GM21576 (cell line): Measurements from ENCODE around the gene SULT1A1.
"Not testable (repeated sequence)": the region's sequence is repeated elsewhere in the genome, so short reads cannot be mapped to it uniquely, and the experiment has no call there.

Experiments used
- ATAC-seq: cut with Tn5 transposase; IDR thresholded peaks from one replicate; pipeline ENCODE4 v1.9.1; 2021; ENCODE audit warnings: mild to moderate bottlenecking, moderate library complexity; ENCODE audit not compliant: unreplicated experiment

Gene SULT1A1

DNA sequence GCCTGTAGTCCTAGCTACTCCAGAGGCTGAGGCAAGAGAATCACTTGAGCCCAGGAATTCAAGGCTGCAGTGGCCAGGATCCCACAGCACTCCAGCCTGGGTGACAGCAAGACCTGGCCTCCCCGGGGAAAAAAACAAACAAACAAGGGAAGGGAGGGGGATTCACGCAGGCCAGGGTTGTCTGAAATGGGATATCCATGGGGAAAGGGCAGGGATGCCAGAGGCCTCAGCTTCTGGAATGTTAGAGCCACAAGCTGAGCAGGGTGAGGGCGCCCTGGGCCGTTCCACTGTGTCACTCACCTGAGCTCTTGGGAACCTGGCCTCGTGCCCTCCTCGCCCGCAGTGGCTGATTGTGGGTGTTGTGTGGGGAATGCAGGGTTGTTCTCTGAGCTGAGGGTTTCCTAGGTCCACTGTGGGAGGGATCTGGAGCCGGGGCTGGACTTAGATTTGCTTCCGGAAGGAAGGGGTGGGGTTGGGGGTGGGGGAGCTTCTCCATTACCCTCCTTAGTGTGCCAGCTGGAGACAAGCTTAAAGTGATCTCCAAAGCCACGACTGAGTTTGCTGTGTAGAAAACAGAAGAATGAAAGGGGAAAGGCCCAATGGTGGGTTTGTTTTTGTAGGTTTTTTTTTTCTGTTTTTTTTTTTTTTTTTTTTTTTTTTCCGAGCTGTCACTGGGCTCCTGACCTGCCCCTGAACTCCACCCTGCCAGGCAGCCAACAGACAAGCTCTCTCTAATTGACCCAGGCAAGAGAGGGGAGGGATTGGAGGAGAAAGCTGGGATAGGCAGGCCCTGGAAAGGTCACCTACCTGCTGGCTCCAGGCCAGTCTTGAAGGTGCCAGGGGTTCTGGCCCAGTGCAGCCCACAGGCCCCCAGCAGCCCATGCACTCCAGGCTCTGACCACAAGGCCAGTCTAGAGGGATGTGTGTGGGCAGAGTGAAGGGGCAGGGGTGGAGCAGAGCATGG is at the start of gene SULT1A1:
TSS of gene SULT1A1 (minus strand) at position 414 of the 964 bp plus-strand sequence. CDS start 1,189 bp downstream, outside the sequence.
- ATAC-seq, result no peak

DNA sequence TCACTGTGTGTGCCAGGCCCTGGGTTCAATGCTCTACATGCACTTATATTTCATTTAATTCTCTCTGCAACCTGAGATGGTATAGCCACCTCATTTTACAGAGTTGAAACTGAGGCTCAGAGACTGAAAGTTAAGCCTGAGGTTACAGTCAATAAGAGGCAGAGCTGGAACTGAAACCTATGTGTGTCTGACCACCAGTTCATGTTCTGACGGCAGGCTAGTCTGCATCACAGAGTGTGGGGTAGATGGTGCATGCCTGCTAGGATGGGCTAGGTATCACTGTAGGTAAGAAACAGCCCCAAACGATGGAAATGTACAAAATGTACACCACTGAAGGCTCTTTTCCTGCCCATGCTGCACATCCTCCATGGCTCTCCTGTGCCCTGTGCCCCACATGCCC is 30.1 kb upstream of the SULT1A1 start:
- ATAC-seq, result not testable (repeated sequence)

DNA sequence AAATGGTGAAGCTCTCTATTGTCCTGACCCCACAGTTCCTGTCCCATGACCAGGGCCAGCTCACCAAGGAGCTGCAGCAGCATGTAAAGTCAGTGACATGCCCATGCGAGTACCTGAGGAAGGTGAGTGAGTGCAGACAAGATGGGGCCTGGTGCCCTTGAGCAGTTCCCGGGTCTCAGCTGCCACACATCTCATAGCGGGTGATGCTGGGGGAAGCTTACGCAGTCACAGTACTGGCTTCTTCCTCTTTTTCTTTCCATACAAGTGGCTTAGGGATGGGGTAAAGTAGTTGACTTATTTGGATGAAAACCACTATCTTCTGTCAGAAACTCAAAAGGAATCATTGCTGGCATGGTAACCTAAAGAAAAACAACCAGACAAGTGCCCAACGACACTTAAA is 28.5 kb upstream of the SULT1A1 start:
- not testable (repeated sequence) for ATAC-seq

DNA sequence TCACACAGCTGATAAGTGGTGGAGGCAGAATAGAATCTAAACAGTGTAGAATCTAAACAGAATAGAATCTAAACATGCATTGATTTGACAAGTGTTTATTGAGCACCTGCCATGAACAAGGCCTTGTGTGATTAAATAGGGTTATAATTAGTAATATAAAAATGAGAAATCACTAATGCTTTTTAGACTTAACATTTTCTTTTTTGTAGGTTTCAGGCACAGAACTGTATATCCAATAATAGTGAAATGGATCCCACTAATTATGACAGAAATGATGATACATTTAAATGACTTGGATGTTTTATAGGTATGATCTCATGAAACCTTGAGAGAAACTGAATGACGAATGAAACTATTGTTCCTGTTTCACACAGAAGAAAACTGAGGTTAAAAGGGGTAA is 27.9 kb upstream of the SULT1A1 start, which contains the start of gene NPIPB8:
TSS of gene NPIPB8 (plus strand) at position 301 of the 400 bp plus-strand sequence. CDS start 296 bp downstream, outside the sequence.
- ATAC-seq, result not testable (repeated sequence)

DNA sequence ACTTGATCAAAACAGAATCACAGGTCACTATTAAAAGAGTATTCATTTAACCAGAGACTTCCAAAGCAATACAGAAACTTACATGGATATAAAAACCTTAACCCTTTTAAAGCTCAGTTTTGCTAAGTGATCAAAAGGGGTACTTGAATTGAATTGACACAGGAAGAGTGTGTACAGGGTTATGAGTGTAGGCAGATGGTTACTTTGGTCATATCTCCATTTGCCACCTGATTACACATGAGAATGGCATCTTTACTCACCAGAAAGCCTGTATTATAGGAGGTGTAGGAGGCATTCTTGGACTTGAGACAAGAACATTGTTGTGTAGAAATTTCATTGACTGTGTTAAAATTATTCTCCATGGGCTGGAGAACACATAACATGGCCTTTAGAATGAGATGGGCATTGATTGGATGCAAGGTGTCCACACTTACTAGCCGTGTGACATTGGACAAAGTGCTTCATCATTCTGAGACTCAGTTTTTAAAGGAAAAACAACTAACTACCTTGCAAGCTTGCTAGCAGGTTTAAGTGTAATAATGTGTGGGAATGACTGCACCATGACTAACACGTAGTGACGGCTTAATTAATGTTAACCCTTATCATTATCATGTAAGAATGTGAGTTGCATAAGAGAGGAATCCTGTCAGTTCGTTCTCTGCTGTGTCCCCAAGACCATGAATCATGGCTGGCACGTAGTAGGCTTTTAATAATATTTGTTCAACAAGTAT is 26.4 kb upstream of the SULT1A1 start:
- ATAC-seq, result not testable (repeated sequence)

DNA sequence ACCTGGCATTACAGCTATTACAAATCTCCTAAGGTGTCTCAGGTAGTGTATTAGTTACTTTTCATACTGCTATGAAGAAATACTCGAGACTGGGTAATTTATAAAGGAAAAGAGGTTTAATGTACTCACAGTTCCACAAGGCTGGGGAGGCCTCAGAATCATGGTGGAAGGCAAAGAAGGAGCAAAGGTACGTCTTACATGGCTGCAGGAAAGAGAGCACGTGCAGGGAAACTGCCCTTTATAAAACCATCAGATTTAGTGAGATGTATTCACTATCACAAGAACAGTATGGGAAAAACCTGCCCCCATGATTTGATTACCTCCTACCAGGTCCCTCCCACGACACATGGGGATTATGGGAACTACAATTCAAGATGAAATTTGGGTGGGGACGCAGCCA is 21.1 kb upstream of the SULT1A1 start:
- not testable (repeated sequence) for ATAC-seq

DNA sequence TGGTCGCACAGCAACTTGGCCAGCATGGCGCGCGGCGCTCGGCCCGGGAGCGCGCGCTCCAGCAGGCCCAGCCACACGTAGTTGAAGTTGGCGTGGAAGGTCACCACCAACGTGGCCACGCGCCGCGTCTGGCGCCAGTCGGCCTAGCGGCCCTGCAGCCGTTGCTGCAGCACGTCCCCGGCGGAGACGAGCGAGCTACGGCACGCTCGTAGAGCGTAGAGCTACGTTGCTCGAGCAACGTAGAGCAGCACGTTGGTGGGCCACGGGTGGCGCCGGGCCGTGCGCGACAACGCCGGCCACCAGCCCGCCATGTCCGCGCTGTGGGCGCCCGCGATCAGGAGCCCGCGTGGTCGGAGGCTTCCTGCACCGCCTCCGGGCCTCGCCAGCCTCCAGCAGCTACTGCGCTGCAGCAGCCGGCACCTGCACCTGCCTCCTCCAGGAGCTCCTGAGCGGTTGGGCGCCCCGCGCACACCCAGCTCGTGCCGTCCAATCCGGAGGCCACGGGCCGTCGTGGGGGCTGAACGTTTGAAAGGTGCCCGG is 13.4 kb upstream of the SULT1A1 start:
- no peak for ATAC-seq

DNA sequence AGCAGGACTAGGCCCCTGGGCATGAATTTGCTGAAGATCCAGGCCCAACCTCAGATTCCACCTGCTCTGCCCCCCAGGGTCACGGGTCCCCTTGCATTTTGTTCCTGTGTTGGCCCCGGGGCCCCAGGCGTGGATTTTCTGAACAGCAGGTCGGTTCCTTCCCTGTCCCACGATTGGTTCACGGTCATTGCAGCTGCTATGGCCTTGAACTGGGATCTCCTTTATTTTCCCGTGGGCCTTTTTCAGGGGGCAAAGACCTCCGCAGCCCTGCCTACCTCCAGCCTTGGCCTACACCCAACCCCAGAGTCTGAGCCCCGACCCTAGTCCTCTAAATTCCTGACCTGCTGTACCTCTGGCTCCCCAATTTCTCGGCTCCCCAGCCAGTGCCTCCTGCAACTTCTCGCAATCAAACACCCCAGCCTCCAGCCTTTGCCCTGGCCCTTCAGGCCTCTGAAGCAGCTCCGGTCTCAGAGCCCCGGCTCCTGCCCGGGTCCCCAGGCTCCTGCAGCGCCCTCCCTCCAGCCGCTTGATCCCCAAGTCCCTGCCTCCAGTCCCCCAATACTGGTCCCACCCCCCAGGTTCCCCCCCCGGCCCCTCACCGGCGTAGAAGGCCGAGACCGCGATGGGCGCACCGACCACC is 12.8 kb upstream of the SULT1A1 start:
- ATAC-seq, result not testable (repeated sequence)

DNA sequence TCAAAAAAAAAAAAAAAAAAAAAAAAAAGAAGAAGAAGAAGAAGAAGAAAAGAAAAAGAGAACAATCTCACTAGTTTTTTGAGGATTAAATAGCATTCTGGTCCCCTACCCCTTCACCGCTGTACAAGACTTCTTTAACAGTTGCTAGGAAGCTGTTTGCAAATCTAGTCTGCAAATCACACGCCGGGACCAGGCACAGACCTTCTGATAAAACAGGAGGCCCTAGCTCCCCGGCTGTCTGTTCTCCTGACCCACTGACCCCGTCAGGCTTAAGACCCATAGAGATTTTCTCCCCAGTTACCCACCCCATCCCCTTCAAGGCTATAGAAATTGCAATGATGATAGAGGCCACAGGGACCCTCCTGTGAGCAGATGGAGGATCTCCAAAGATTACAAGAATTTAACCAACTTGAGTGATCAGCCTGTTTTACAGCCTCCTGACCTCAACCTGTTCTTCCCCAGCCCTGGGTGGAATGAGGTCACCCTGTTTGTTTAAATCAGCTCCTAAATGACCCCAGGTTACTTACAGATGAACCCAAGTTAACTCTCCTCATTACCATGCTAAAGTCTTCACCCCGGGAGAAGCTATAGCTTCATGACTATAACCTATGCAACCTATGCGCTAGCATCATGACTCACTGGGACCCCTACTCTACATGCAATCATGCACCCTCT is 11.8 kb upstream of the SULT1A1 start:
- ATAC-seq, result no peak

DNA sequence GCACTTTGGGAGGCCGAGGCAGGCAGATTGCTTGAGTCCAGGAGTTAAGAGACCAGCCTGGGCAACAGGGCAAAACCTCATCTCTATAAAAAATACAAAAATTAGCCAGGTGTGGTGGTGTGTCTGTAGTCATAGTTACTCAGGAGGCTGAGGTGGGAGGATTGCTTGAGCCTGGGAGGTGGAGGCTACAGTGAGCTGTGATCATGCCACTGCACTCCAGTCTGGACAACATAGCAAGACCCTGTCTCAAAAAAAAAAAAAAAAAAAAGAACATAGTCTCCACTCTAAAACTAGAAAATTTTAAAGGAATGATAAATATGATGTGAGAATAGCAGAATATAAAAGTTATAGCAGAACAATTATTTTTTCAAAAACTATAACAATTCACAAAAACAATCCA is 10.5 kb upstream of the SULT1A1 start:
- ATAC-seq, result not testable (repeated sequence)

DNA sequence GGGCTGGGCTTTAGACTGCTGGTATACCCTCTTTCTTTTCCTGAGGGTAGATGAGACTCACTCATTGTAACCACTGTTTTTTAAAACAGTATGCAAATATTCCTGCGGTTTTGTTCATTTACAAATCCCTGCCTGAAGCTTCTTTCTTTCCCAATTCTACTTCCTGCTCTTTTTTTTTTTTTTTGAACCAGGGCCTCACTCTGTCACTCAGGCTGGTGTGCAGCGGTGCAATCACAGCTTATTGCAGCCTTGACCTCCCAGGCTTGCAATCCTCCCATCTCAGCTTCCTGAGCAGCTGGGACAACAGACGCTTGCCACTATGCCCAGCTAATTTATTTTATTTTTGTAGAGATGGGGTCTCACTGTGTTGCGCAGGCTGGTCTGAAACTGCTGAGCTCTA is 8.0 kb upstream of the SULT1A1 start:
- ATAC-seq, result no peak

DNA sequence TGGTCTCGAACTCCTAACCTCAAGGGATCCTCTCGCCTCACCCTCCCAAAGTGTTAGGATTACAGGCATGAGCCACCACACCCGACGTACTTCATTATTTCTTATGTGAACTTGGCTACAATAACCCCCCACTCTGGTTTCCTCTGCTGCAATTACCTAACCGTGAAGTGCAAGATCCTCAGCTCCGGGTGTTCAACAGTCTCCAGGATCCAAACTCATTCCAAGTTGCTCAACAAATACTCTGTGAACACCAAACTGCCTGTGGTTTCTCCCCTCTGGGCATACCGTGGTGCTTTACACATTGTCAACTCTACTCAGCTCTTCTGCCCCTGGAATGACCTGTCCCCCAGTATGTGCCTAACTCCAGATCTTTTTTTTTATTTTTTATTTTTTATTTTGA is 6.8 kb upstream of the SULT1A1 start:
- ATAC-seq, result no peak

DNA sequence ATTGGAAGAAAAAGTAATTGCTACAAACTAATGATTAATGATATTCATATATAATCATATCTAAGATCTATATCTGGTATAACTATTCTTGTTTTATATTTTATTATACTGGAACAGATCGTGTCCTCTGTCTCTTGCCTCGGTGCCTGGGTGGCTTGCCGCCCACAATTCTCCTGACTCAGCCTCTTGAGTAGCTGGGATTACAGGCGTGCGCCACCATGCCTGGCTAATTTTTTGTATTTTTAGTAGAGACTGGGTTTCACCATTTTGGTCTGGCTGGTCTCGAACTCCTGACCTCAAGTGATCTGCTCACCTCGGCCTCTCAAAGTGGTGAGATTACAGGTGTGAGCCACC is 6.4 kb upstream of the SULT1A1 start:
- ATAC-seq, result not testable (repeated sequence)

DNA sequence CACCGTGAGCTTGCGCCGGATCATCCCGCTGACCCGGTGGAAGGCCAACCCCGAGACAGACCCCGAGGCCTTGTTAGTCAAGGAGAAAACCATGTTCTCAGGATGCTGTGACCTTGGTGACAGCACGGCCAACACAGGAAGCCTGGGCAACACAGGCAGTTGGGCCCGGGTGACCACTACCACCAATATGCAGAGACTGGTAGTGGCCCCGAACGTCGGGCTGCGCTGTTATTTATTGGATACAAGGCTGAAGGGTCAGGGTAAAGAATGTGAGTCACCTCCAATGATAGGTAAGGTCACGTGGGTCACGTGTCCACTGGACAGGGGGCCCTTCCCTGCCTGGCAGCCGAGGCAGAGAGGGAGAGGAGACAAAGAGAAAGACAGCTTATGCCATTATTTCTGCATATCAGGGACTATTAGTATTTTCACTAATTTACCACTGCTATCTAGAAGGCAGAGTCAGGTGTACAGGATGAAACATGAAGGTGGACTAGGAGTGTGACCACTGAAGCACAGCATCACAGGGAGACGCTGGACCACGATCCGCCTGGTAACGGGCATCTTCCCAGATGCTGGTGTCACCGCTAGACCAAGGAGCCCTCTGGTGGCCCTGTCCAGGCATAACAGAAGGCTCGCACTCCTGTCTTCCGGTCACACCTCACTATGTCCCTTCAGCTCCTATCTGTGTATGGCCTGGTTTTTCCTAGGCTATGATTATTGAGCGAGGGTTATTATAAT is 5.8 kb upstream of the SULT1A1 start:
- ATAC-seq, result not testable (repeated sequence)

DNA sequence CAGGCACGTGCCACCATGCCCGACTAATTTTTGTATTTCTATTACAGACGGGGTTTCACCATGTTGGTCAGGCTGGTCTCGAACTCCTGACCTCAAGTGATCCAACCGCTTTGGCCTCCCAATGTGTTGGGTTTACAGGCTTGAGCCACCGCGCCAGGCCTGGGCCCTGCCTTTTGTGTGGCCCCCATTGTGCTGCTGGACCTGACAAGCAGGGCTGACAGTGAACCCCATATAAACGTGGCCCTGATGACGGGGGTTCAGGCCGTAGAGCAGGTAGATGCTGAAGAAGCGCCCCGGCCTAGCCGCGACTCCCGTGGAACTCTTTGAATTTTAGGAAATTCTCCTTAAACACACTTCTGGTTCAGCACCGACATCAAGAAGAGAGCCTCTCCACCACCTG is 4.7 kb upstream of the SULT1A1 start:
- ATAC-seq, result not testable (repeated sequence)

DNA sequence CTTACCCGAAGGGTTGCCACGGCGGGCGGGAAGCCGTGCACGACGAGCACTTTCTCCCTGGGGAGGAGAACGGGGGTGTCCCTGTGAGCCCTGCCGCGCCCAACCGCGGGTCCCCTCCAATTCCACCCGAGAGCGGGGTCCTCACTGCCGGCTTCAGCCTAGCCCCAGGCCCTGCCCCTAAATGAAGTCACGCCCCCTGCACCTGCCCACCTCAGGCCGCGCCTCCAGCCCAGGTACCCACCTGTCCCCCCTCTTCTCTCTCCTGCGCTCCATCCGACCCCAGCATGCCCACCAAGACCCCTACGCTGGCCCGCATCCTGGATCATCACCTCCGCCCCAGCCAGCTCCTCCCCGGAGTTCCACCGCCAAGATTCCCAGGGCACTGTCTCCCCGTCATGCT is 4.1 kb upstream of the SULT1A1 start:
- ATAC-seq, result not testable (repeated sequence)

DNA sequence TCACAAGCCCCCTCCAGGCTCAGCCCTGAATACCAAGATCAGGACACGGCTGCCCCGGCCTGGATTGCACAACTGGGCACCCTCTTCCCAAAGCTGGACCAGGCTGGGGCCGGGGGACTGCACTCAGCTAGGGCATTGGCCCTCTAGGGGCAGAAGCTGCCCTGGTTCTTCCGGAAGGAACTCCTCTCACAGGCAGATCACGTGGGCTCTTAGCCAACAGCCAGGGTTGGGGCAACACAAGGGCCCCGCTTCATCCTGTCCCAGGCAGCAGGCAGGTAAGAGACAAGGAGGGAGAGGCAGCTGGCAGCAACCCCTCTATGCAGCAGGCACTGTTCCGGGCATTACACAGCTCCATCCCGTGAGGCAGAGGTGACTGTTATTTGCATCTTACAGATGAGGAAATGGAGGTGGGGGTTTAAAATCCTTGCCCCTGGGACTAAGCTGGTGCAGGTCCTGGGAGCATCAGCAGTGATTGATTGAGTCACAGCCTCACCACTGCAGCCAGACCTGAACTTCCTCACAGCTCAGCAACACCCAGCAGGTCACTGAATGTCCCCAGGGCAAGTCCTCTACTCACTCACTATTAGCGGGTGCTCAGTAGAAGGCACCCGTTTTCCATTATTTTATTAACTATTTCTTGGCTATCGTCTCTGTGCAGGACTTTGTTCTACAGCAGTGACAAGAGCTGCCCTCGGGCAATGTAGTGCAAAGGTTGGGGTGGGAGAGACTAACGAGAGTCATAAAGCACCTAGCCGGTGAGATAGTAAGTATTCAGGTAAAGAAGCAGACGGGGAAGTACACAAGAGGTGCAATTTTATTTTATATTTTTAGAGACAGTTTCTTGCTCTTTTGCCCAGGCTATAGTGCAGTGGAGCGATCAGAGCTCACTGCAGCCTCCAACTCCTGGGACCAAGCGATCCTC is 2.8 kb upstream of the SULT1A1 start:
- not testable (repeated sequence) for ATAC-seq

DNA sequence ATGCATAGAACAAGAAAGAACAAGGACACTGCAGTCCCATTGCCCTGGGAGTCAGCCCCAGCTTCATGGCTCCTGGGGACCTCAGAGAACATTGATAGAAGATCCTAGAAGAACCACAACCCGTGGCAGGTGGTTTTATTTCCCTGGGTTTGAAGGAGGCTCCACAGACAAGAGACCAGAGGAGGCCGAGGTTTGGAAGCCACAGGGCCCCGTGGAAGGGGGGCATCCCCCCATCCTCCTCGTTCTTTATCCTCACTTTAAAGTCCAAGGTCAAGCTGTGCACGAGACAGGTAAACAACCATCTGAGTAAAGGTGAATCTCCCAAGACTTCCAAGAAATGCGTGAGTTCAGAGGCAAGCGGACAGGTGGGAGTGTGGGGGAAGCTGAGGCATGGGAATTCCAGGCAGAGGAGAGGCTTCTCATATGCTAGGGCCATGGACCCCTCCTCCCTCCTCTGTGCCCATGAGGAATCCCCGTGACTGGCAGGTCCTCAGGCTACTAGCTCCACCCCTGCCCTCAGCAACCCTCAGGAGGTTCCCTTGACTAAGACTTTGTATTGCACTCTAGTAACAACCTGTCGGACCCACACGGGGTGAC is 849 bp upstream of the SULT1A1 start:
- no peak for ATAC-seq
